Measurements from ENCODE around the gene CAMK2D.

GRCh38 chr4:113509851-113510250 is 251.7 kb downstream of the CAMK2D start:
- no peak for TF ChIP-seq CTCF (IDR thresholded peaks at IDR 0.05; ENCODE audit: borderline replicate concordance, extremely low read depth, low read length, poor library complexity, severe bottlenecking)
- TF ChIP-seq EZH2 (IDR thresholded peaks at IDR 0.05; ENCODE audit: borderline replicate concordance, low read depth, low read length, severe bottlenecking), result no peak

Measured in DND-41 (cell line).